HG03342 (cell line): ENCODE measurements around the gene ERVK3-1.
"Not testable (repeated sequence)": the region's sequence is repeated elsewhere in the genome, so short reads cannot be mapped to it uniquely, and the experiment has no call there.

Experiments
- ATAC-seq: cut with Tn5 transposase; IDR thresholded peaks from one replicate; pipeline ENCODE4 v1.9.1; 2021; ENCODE audit warnings: mild to moderate bottlenecking, moderate library complexity; ENCODE audit not compliant: unreplicated experiment

ERVK3-1 gene, protein sequence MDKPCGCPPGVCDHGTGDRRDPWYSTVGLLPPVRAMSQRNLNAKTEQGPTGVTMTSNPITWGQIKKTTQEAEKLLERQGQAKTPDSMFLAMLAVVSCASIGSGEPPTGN

DNA sequence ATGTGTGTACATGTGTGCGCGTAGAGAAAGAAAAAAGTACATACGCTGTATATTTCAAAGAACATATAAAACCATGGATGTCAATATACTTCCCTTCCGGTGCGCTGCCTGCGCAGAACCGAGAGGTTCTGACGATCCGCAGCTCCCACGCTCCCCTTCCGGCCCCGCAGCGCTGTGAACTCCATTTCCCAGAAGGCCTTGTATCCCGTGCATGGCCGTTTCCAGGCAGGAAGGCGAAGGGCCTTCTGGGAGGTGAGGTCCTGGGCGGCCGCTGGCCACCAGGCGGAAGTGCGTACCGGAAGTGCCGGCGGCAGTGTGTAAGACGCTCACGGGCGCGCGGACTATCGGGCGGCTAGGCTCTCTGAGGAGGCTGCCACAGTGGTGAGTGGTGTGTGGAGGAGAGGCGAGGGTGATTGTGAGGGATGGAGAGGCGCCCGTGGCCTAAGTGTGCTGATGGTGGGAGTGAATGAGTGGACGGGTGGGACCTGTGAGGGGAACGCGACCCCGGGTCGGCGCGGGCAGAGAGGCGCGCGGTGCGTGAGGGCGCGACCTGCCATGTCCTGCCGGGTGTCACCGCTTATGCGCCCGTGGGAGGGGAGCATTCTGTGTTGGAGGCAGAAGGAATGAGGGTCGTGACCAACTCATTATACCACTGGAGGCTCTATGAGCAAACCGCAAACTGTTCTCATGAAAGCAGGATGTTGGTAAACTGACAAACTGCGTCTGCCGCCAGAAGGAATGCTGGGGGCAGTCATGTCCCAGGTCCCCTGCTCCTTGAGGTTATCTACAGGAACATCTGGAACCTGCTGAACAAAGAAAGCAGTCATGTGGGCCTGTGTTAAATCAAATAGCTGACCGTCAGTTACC lies at the start of gene ERVK3-1:
ERVK3-1 (plus strand) TSS at position 313 of the 867 bp plus-strand sequence. CDS start 6,792 bp downstream, outside the sequence.
- ATAC-seq: peak; percentile 94

DNA sequence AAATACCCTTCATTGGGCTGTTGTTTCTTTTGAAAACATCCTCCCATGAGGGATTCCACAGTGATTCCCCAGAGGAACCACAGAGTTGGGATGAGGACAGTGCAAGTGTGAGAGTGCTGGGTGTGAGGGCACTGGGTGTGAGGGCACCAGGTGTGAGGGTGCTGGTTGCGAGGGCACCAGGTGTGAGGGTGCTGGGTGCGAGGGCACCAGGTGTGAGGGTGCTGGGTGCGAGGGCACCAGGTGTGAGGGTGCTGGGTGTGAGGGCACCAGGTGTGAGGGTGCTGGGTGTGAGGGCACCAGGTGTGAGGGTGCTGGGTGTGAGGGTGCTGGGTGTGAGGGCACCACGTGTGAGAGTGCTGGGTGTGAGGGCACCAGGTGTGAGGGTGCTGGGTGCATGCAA lies 46.9 kb upstream of the ERVK3-1 start:
- not testable (repeated sequence) for ATAC-seq

DNA sequence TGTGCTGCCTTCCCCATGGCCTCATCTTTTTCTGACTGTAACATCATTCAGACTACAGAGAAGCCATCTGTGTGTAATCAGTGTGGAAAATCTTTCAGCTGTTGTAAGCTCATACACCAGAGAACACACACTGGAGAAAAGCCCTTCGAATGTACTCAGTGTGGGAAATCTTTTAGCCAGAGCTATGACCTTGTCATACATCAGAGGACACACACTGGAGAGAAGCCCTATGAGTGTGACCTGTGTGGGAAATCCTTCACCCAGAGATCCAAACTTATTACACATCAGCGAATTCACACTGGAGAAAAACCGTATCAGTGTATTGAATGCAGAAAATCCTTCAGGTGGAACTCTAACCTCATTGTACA lies 43.6 kb upstream of the ERVK3-1 start:
- ATAC-seq: no peak

DNA sequence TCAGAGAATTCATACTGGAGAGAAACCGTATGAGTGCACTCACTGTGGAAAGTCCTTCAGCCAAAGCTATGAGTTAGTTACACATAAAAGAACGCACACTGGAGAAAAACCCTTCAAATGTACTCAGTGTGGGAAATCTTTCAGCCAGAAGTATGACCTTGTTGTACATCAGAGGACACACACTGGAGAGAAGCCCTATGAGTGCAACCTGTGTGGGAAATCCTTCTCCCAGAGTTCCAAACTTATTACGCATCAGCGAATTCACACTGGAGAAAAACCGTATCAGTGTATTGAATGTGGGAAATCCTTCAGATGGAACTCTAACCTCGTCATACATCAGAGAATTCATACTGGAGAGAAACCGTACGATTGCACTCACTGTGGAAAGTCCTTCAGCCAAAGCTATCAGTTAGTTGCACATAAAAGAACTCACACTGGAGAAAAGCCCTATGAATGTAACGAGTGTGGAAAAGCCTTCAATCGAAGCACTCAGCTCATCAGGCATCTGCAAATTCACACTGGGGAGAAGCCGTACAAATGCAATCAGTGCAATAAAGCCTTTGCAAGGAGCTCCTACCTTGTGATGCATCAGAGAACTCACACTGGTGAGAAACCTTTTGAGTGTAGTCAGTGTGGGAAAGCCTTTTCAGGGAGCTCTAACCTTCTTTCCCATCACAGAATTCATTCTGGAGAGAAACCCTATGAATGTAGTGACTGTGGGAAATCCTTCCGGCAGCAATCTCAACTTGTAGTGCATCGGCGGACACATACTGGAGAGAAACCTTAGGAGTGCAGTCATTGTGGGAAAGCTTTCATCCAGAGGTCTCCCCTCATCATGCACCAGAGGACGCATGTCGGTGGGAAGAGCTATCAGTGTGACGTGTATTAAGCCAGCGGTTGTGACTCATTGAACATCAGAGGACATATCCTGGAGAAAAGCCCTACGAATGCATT lies 42.9 kb upstream of the ERVK3-1 start:
- ATAC-seq: no peak

DNA sequence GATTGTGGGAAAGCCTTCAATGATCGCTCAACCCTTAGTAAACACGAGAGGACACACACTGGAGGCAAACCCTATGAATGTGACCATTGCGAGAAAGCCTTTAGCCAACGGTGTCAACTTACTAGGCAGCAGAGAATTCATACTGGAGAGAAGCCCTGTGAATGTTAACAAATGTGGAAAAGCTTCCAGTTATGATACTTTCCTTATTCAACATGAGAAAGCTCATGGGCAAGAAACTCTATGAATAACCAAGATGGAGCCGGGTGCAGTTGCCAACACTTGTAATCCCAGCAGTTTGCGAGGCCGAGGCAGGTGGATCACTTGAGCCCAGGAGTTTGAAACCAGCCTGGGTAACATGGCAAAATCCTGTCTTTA lies 42.3 kb upstream of the ERVK3-1 start:
- ATAC-seq: no peak

DNA sequence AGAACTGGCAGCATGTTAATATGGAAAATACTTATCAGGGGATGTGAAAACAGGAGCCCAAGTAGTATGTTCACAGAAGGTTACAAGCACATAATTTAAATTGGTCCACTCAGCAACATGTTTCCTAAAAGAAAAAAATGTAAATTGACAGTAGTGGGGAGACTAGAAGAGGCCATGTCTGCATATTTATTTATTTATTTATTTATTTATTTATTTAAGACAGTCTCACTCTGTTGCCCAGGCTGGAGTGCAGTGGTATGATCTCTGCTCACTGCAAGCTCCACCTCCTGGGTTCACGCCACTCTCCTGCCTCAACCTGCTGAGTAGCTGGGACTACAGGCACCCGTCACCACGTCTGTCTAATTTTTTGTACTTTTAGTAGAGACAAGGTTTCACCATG lies 40.1 kb upstream of the ERVK3-1 start:
- ATAC-seq: no peak

DNA sequence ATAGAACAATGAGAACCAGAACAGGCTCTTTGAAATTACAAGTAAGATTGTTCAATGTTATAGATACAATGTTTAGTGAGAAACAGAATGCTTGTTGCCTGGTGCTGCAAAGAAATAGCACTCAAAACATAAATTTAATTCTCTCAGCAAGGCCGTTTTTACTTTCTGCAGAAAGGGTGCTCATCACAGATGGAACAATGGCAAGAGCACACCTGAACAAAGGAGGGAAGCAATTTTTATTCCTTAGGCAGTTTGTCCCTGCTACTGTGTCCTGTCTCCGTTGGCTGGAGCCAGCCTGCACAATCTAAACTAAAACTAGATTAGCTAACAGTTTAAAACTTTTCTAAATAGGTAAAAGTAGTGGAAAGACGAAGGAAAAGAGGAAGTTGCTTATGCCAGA lies 36.8 kb upstream of the ERVK3-1 start:
- no peak for ATAC-seq

DNA sequence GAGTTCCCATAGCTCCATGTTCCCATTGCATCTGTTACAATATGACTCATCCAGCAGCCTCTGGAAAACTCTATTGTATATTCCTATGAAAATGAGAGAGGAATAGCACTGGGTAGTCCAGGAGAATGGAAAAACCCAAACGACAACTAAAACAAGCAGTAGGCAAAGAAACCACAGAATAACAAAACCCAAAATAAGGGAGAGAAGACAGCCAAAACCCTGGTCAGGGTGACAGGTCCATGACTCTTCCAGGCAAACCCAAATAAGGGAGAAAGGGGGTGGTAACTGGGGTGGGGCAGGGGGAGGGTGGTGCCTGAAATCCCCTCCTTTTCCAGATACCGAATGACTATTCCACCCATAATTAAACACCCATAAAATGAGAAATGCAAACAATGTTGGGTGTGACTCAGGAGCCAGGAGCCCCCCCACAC lies 30.4 kb upstream of the ERVK3-1 start:
- ATAC-seq: no peak

DNA sequence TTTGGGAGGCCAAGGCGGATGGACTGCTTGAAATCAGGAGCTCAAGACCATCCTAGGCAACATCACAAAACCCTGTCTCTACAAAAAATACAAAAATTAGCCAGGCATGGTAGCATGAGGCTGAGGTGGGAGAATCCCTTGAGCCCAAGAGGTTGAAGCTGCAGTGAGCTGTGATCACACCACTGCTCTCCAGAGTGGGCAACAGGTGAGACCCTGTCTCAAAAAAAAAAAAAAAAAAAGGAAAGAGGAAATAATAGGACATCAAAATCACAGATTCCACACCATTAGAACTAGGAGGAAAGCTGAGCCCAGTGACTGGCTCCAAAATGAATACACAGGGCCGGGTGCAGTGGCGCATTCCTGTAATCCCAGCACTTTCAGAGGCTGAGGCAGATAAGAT lies 29.6 kb upstream of the ERVK3-1 start:
- no peak for ATAC-seq

DNA sequence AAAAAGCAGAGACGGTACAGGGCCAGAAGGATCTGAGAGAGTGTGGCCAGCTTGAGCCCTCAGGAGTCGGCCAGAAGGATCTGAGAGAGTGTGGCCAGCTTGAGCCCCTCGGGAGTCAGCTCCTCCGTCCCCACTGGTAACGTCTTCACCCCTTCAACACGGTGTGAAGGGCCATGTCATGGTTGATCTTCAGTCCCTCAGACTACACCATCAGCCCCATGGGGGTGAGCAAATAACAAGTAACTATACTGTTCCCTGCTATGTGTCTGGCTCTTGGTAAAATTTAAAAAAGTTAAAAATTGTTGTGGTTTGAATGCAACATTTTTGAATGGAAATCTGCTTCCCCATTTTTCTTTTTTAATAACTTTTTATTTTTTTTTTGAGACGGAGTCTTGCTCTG lies 28.0 kb upstream of the ERVK3-1 start:
- ATAC-seq: no peak

DNA sequence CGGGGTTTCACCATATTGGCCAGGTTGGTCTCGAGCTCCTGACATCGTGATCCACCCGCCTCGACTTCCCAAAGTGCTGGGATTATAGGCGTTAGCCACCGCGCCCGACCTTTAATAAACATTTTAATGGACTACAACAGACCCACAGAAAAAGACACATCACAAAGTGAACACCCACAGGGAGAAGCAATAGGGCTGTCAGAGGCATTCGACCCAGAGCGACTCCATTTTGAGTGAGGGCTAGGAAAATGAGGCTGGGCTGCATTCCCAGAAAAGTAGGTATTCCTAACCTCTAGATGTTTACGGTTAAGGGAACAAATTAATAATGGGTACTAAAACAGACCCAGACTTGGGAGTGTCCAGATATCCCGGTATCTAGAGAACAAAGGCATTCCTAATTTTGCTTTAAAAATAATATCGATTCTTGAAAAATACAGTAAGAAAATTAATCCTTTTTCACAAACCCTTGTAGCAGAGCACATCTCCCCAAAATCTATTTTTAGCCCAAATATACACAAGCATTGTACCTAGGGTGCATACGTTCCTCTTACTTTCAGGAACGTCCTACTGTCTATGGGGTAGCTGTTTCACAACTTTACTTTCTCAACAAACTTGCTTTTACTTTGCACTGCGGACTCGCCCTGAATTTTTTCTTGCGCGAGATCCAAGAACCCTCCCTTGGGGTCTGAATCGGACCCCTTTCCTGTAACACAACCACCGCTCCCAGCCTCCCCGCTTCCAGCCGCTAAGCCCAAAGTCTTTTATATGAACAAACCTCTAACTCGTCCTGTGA lies 27.2 kb upstream of the ERVK3-1 start:
- ATAC-seq: no peak

DNA sequence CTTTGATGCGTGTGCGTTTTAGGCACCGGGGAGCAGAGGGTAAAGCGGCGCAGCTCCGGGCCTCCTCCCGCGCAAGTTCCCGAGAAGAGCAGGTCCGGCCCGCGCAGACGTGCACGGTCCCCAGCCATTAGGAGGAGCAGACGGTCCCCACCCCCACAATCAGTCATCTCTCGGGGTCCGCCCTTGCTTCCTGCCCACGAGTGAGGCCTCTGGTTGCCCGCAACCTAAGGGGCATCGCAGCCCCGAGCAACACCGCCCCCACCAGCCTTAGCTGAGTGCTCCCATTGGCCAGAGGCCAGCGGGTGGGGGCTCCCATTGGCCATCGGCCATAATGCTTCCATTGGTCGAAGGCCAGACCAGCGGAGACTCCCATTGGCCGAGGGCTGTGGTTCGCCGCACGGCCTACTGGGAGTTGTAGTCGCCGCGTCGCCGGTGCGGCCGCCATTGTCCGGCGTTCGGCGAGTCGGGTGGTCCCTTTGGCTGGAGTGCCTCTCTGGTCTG lies 26.6 kb upstream of the ERVK3-1 start, which contains the start of gene ZNF8:
ZNF8 (plus strand) TSS at position 415 of the 501 bp plus-strand sequence. CDS start 127 bp downstream, outside the sequence.
- ATAC-seq: peak; percentile 94

DNA sequence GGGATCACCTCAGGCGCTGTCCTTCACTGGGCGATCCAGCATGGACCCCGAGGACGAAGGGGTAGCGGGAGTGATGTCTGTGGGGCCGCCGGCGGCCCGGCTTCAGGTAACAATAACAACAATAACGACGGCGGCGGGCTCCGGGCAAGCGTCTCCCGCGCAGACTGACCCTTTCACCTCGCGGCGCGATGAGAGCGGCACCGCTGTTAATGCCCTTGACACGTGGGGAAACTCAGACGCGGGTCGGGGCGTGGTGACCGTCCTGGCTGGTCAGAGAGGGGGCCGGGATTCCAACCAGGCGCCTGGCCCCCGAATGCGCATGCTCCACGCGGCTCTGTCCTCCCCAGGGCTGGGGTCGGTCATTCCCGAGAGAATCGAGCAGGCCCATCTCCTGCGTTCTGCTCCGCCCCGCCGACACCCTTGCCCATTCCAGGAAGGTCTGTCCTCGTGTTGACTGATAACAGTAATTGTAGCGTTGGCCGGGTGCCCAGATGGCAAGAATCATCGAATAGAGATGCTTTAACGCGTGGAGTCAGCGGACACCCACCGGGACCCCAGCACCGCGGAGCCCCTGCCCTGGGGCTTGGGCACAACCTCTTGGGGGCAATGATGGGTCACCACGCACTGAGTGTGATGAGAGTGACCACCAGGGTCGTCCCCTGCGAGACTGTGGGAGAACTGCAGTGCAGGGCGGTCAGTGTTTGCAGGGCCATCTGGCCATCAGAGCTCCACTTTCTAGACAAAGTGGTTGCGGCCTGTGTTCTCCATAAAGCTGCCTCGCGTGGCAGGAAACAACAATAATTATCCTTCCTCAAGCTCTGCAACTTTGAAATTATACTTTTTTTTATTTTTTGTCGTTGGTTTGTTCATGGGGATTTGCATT lies 25.9 kb upstream of the ERVK3-1 start:
- ATAC-seq: peak; percentile 18

DNA sequence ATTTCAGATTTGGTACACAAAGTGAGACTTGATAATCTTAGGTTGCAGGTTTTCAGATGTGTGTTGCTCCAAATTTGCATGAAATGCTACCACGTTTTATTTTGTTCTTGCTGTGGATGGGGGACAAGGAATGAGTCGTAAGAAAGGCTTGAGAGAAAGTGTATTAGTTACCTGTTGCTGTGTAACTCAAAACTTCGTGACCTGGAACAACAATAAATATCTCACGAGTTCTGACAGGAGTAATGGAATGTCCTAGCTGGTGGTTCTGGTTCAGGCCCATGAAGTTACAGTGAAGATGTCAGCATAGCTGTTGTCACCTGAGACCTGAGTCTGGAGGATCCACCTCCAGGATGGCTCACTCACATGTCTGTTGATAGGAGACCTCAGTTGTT lies 25.3 kb upstream of the ERVK3-1 start:
- no peak for ATAC-seq

DNA sequence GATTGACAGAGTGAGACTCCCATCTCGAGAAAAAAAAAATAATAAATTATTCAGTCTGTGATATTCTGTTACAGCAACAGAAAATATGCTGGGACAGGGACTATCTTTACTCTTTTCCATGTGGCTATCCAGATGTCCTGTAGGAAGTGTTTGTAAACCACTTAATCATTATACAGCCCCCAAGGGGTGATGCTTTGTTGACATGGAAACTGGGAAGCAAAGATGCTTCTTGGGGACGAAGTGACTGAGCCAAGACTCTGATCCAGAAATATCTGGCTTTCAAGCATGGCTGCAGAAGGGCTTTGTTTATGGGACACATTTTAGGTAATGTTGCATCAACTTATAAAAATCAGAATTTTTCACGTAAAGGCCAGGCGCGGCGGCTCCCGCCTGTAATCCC lies 21.0 kb upstream of the ERVK3-1 start:
- ATAC-seq: no peak

DNA sequence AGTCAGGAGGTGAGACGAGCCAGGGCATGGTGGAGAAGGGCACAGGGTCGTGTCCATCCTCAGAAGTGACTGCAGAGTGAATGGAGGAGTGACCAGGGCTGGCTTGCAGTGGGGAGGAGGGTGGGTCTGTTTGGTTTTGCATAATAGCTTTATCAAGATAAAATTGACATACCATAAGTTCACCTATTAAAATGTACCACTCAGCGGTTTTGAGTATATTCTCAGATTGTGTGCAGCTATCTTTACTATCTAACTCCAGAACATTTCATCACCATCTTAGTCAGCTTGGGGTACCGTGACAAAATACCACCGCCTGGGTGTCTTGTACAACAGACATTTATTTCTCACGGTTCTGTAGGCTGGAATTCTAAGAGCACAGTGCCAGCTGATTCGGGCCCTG lies 13.2 kb upstream of the ERVK3-1 start:
- no peak for ATAC-seq

DNA sequence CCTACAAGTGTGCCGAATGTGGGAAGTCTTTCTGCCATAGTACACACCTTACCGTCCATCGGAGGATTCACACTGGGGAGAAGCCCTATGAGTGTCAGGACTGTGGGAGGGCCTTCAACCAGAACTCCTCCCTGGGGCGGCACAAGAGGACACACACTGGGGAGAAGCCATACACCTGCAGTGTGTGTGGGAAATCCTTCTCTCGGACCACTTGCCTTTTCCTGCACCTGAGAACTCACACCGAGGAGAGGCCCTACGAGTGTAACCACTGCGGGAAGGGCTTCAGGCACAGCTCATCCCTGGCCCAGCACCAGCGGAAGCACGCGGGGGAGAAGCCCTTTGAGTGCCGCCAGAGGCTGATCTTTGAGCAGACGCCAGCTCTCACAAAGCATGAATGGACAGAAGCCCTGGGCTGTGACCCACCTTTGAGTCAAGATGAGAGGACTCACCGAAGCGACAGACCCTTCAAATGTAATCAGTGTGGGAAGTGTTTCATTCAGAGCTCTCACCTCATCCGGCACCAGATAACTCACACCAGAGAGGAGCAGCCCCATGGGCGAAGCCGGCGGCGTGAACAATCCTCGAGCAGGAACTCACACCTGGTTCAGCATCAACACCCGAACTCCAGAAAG lies 10.3 kb upstream of the ERVK3-1 start:
- no peak for ATAC-seq

DNA sequence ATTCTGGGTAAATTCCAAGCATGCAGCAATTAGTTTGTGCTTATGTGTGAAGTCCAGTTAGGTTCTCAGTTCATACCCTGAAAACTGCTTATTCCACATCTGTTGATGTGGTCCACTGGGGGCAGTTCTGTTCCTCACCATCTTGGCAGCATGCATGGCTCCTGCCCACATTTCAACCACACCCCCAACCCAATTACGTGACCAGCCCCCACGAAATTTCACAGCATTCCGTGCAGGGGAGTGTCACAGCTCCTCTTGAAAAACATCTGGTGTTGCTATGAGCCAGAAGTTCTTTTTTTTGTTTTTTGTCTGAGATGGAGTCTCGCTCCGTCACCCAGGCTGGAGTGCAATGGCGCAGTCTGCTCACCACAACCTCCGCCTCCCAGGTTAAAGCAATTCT lies 9.1 kb upstream of the ERVK3-1 start:
- ATAC-seq: no peak

DNA sequence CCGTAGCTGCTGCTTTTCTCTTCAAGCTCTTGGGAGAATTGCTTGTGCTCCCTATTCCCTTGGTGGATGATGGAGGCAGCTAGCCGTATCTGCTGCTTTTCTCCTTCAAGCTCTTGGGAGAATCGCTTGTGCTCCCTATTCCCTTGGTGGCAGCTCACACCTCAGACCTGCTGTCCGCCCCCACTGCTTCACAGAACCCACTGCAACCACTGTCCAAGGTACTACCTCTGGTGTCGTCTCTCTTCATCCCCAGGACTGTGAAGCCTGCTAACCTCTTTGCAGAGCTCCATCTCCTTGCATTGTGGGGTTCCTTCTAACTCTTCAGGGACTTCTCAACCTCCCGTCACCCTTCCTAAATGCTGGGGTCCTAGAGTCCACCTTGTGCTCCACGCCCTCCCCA lies 4.6 kb upstream of the ERVK3-1 start:
- ATAC-seq: no peak
